K562 (cell line): ENCODE measurements around the gene PLXNB1. TPM values are rescaled to one million over a fixed set of nuclear protein-coding genes. Genes with fewer than 3 reads are reported as not detected.

ENCODE experiments used
- ATF7 ChIP-seq: fragments of 450-650 bp; IDR thresholded peaks from 2 replicates; pipeline ENCODE4 v1.7.1; 2014; ENCODE audit warnings: mild to moderate bottlenecking, moderate library complexity
- CREB1 ChIP-seq, 2 experiments: sonication (generic) in 1 of 2; formaldehyde crosslinking in 1 of 2; IDR thresholded peaks; 2 replicates each; pipeline versions ENCODE4 v1.6.1 to v1.8.0; 2012 to 2022; ENCODE audit warnings: inconsistent platforms in 1 of 2, mild to moderate bottlenecking in 1 of 2, missing genetic modification reagents in 1 of 2, moderate library complexity in 1 of 2
- ETS1 ChIP-seq: conservative IDR thresholded peaks from 2 replicates; pipeline ENCODE4 v1.6.1; 2011; ENCODE audit warnings: low read depth, mild to moderate bottlenecking, low read length; ENCODE audit not compliant: control insufficient read depth
- GTF2E2 ChIP-seq: fragments of 200-800 bp; sonication (Bioruptor generic); IDR thresholded peaks from 2 replicates; pipeline ENCODE4 v1.6.1; 2016; ENCODE audit warnings: missing genetic modification characterization, missing compliant biosample characterization
- HNRNPK ChIP-seq: fragments of 200-400 bp; formaldehyde crosslinking; IDR thresholded peaks from one replicate; pipeline ENCODE4 v1.6.1; 2018; ENCODE audit warnings: mild to moderate bottlenecking, low read depth, low read length; ENCODE audit not compliant: poor library complexity, severe bottlenecking
- HSF4 ChIP-seq: fragments of 250-450 bp; sonication (Bioruptor Pico); IDR thresholded peaks from 2 replicates; pipeline ENCODE4 v2.1.2; 2022; ENCODE audit warnings: mild to moderate bottlenecking, moderate library complexity, borderline replicate concordance
- MIER1 ChIP-seq: fragments of 450-650 bp; IDR thresholded peaks from 2 replicates; pipeline ENCODE4 v1.6.1; 2016; ENCODE audit warnings: antibody characterized with exemption, mild to moderate bottlenecking, low read depth
- PBX2 ChIP-seq, 2 experiments: IDR thresholded peaks in 1 of 2; conservative IDR thresholded peaks in 1 of 2; 2 replicates each; pipeline ENCODE4 v1.6.1; 2016; ENCODE audit warnings: low read depth in 2 of 2, mild to moderate bottlenecking in 1 of 2, missing compliant biosample characterization in 1 of 2, missing genetic modification characterization in 1 of 2, moderate library complexity in 1 of 2
- RBBP5 ChIP-seq: fragments of 200-600 bp; sonication (generic); IDR thresholded peaks from 2 replicates; pipeline ENCODE4 v1.6.1; 2012; ENCODE audit warnings: borderline replicate concordance, mild to moderate bottlenecking, low read length, control low read depth, inconsistent platforms; ENCODE audit not compliant: insufficient read depth, poor library complexity, severe bottlenecking
- SMC3 ChIP-seq: conservative IDR thresholded peaks from 2 replicates; pipeline ENCODE4 v1.6.1; 2011; ENCODE audit warnings: low read depth, low read length, improper control_type of control experiment; ENCODE audit not compliant: insufficient read depth
- TAL1 ChIP-seq: fragments of 450-650 bp; IDR thresholded peaks from 2 replicates; pipeline ENCODE4 v1.6.1; 2016; ENCODE audit warnings: mild to moderate bottlenecking
- ZNF740 ChIP-seq, 3 experiments: fragments of 200-800 bp in 1 of 3; sonication (Bioruptor generic) in 1 of 3; sonication (generic) in 1 of 3; formaldehyde crosslinking in 1 of 3; IDR thresholded peaks; 2 replicates each; pipeline versions ENCODE4 v1.6.1 to v1.8.0; 2016 to 2022; ENCODE audit warnings: mild to moderate bottlenecking in 2 of 3, missing compliant biosample characterization in 2 of 3, missing genetic modification characterization in 2 of 3, missing genetic modification reagents in 1 of 3
- polyA plus RNA-seq, 8 experiments: library from polyadenylated mRNA; depleted of rRNA in 4 of 8; stranded (reverse) in 5 of 8; unstranded in 3 of 8; fragments of >200 nt; fragmentation: Nextera tagmentation in 2 of 8; fragmentation: Illumina TruSeq in 1 of 8; extraction: Ambion mirVana in 2 of 8; extraction: Trizol in 1 of 8; gene quantifications; 2 replicates each; pipeline versions ENCODE4 v1.2.1 to v1.2.3, GENCODE V29; 2011 to 2014; ENCODE audit warnings: inconsistent platforms in 1 of 8, missing spikeins in 1 of 8
- total RNA-seq, 7 experiments: library from RNA; depleted of rRNA in 6 of 7; stranded (reverse); fragments of >200 nt in 6 of 7; fragmentation: Illumina TruSeq in 2 of 7; extraction: Trizol in 2 of 7; gene quantifications; 2 replicates each; pipeline versions ENCODE4 v1.2.1 to v1.2.3, GENCODE V29; 2011 to 2021; ENCODE audit warnings: low replicate concordance in 1 of 7
- TF ChIP-seq, protein P1 (sequence below): IDR thresholded peaks from 2 replicates; pipeline ENCODE4 v1.6.1; 2016; ENCODE audit warnings: missing genetic modification characterization, missing compliant biosample characterization
- TF ChIP-seq, protein P2 (sequence below): fragments of 450-650 bp; formaldehyde crosslinking; IDR thresholded peaks from 2 replicates; pipeline ENCODE4 v1.4.0; 2020; ENCODE audit warnings: mild to moderate bottlenecking, mixed read lengths

Gene PLXNB1
- total and polyA plus RNA-seq, 9 of the 15 experiments (the other 6 are each of a cell fraction or from before 2014, with no cell fraction given): 0.17 to 17.4 (median 6.0) TPM

DNA sequence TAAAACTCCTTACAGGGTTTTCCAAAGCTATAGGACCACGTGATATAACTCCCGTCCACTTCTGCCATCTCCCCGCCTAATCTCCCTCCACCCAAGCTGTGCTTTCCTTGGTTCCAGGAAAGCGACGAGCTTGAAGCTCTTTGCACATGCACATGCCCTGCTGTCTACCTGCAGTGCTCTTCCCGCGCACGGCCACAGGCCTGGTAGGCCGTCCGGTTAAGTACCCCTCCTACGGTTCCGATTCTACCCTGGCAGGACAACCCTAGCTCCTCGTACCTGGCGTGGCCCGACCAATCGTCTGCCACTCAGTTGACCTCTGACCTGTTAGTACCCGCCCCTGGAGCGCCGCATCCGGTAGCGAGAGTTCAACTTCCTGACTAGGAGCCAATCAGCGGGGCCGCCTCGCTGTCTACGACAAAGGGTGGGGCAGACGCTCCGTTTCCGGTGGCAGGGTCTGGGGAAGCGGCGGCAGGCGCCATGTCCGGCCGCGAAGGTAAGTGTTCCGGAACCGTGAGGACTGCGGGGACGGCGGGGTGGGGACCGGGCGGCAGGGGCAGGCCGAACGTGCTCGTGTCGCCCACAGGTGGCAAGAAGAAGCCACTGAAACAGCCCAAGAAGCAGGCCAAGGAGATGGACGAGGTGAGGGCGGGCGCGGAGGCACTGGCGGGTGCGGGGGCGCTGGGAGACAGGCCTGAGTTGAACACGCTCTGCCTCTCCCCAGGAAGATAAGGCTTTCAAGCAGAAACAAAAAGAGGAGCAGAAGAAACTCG lies 10.1 kb upstream of the PLXNB1 start, which contains the start of the genes CCDC51 and TMA7 (continued):
- TF ChIP-seq CREB1 (IDR thresholded peaks at IDR 0.05): peak; percentile 70
- TF ChIP-seq CREB1 (CRISPR knock-in tag; IDR thresholded peaks at IDR 0.05): peak; percentile 79
- no peak for TF ChIP-seq HSF4
- TF ChIP-seq TAL1: no peak
- TF ChIP-seq MIER1: no peak
- 0 out of 2 replicates have a peak, but pooled peaks have one; percentile 25 for TF ChIP-seq ZNF740 (CRISPR knock-in tag; IDR thresholded peaks at IDR 0.05)
- TF ChIP-seq ZNF740 (tag; IDR thresholded peaks at IDR 0.05): no peak
- TF ChIP-seq, protein P1, sequence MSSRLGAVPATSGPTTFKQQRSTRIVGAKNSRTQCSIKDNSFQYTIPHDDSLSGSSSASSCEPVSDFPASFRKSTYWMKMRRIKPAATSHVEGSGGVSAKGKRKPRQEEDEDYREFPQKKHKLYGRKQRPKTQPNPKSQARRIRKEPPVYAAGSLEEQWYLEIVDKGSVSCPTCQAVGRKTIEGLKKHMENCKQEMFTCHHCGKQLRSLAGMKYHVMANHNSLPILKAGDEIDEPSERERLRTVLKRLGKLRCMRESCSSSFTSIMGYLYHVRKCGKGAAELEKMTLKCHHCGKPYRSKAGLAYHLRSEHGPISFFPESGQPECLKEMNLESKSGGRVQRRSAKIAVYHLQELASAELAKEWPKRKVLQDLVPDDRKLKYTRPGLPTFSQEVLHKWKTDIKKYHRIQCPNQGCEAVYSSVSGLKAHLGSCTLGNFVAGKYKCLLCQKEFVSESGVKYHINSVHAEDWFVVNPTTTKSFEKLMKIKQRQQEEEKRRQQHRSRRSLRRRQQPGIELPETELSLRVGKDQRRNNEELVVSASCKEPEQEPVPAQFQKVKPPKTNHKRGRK (tag): no peak
- TF ChIP-seq HNRNPK: no peak
- 0 out of 2 replicates have a peak, but pooled peaks have one; percentile 38 for TF ChIP-seq ATF7
- TF ChIP-seq ETS1: no peak
- TF ChIP-seq RBBP5: peak; percentile 72
- peak; percentile 32; the same call in 1 of the 2 replicates for TF ChIP-seq GTF2E2
- TF ChIP-seq PBX2 (CRISPR knock-in tag; IDR thresholded peaks at IDR 0.05; ENCODE audit: low read depth): no peak
- TF ChIP-seq PBX2 (tag; conservative IDR thresholded peaks at IDR 0.05; ENCODE audit: low read depth): peak; percentile 49
- TF ChIP-seq, protein P2, sequence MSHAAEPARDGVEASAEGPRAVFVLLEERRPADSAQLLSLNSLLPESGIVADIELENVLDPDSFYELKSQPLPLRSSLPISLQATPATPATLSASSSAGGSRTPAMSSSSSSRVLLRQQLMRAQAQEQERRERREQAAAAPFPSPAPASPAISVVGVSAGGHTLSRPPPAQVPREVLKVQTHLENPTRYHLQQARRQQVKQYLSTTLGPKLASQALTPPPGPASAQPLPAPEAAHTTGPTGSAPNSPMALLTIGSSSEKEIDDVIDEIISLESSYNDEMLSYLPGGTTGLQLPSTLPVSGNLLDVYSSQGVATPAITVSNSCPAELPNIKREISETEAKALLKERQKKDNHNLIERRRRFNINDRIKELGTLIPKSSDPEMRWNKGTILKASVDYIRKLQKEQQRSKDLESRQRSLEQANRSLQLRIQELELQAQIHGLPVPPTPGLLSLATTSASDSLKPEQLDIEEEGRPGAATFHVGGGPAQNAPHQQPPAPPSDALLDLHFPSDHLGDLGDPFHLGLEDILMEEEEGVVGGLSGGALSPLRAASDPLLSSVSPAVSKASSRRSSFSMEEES (CRISPR knock-in tag): peak; percentile 76
- no peak for TF ChIP-seq SMC3
